Measurements from ENCODE around the gene PCSK6.

Gene PCSK6

GRCh38 chr15:101322854-101323477 is 166.5 kb downstream of the PCSK6 start:
- no peak for DNase-seq

- DNase-seq, result no peak
Measured at GRCh38 chr15:101322016-101322695, 167.4 kb downstream of the PCSK6 start.

GRCh38 chr15:101320501-101321052 is 168.9 kb downstream of the PCSK6 start:
- DNase-seq, result peak; percentile 67

- DNase-seq, result no peak
Measured at GRCh38 chr15:101318839-101319238, 170.7 kb downstream of the PCSK6 start.

- no peak for DNase-seq
Measured at GRCh38 chr15:101318147-101318819, 171.2 kb downstream of the PCSK6 start.

- DNase-seq, result no peak
Measured at GRCh38 chr15:101317336-101317872, 172.1 kb downstream of the PCSK6 start.

- DNase-seq, result no peak
Measured at GRCh38 chr15:101316529-101316928, 173.0 kb downstream of the PCSK6 start.

- no peak for DNase-seq
Measured at GRCh38 chr15:101315736-101316135, 173.8 kb downstream of the PCSK6 start.

- no peak for DNase-seq
Measured at GRCh38 chr15:101314336-101315125, 175.0 kb downstream of the PCSK6 start.

GRCh38 chr15:101313041-101313761 is 176.3 kb downstream of the PCSK6 start:
- no peak for DNase-seq

- no peak for DNase-seq
Measured at GRCh38 chr15:101310508-101310907, 179.0 kb downstream of the PCSK6 start.

- DNase-seq, result no peak
Measured at GRCh38 chr15:101310161-101310480, 179.4 kb downstream of the PCSK6 start.

GRCh38 chr15:101309436-101310160 is 179.9 kb downstream of the PCSK6 start:
- no peak for DNase-seq

- no peak for DNase-seq
Measured at GRCh38 chr15:101308604-101309435, 180.7 kb downstream of the PCSK6 start.

GRCh38 chr15:101307897-101308603 is 181.5 kb downstream of the PCSK6 start:
- DNase-seq, result no peak

- no peak for DNase-seq
Measured at GRCh38 chr15:101307048-101307896, 182.2 kb downstream of the PCSK6 start.

- no peak for DNase-seq
Measured at GRCh38 chr15:101306341-101307047, 183.0 kb downstream of the PCSK6 start.

- DNase-seq, result no peak
Measured at GRCh38 chr15:101305820-101306255, 183.7 kb downstream of the PCSK6 start.
